WTC11 (cell line): ENCODE data around the gene CCNA2. TPM values are rescaled to one million over a fixed set of nuclear protein-coding genes. Genes with fewer than 3 reads are reported as not detected.

Source experiments
- ATAC-seq: fragments of 200-7000 bp; cut with Tn5 transposase; 2 replicates; pipeline ENCODE4 v1.10.0; 2021; ENCODE audit warnings: mild to moderate bottlenecking, moderate library complexity
- CTCF ChIA-PET: fragments of 300-600 bp; sonication (Branson Sonifier 250); formaldehyde crosslinking; loops from one replicate; lab custom pipeline; 2021; ENCODE audit warnings: antibody characterized with exemption; lab: Charles Lee
- POLR2A ChIA-PET: fragments of 350-600 bp; sonication (Branson Sonifier 250); formaldehyde crosslinking; loops from one replicate; lab custom pipeline; 2021; ENCODE audit warnings: antibody characterized with exemption; lab: Charles Lee
- DNase-seq: peaks from one replicate; pipeline ENCODE4 v3.0.0; 2021; ENCODE audit warnings: low spot score
- H3K27ac Mint-ChIP-seq: 2 replicates; pipeline ENCODE4 v1.8.0; 2021; ENCODE audit warnings: mixed read lengths
- H3K27me3 Mint-ChIP-seq: 2 replicates; pipeline ENCODE4 v1.8.0; 2021; ENCODE audit warnings: low read depth, mild to moderate bottlenecking, moderate library complexity, mixed read lengths
- H3K36me3 Mint-ChIP-seq: 2 replicates; pipeline ENCODE4 v1.8.0; 2021; ENCODE audit warnings: mixed read lengths
- H3K4me1 Mint-ChIP-seq: 2 replicates; pipeline ENCODE4 v1.8.0; 2022; ENCODE audit warnings: mixed read lengths
- H3K4me3 Mint-ChIP-seq: 2 replicates; pipeline ENCODE4 v1.8.0; 2021; ENCODE audit warnings: mild to moderate bottlenecking, moderate library complexity, mixed read lengths
- H3K9me3 Mint-ChIP-seq: 2 replicates; pipeline ENCODE4 v1.8.0; 2021; ENCODE audit warnings: mixed read lengths
- E2F1 ChIP-seq: sonication (generic); formaldehyde crosslinking; IDR thresholded peaks from 2 replicates; pipeline ENCODE4 v1.8.0; 2022; ENCODE audit warnings: mild to moderate bottlenecking, missing genetic modification reagents
- FOXK1 ChIP-seq: sonication (generic); formaldehyde crosslinking; IDR thresholded peaks from 2 replicates; pipeline ENCODE4 v1.8.0; 2022; ENCODE audit warnings: mild to moderate bottlenecking, moderate library complexity, missing genetic modification reagents
- JUN ChIP-seq: sonication (generic); formaldehyde crosslinking; IDR thresholded peaks from 2 replicates; pipeline ENCODE4 v1.8.0; 2023; ENCODE audit warnings: mild to moderate bottlenecking, missing genetic modification reagents
- KAT7 ChIP-seq: sonication (generic); formaldehyde crosslinking; IDR thresholded peaks from 2 replicates; pipeline ENCODE4 v1.8.1; 2023; ENCODE audit warnings: missing genetic modification reagents, mild to moderate bottlenecking, borderline replicate concordance
- MAX ChIP-seq: sonication (generic); formaldehyde crosslinking; IDR thresholded peaks from 2 replicates; pipeline ENCODE4 v1.8.0; 2022; ENCODE audit warnings: mild to moderate bottlenecking, missing genetic modification reagents
- MXD4 ChIP-seq: fragments of 250-450 bp; sonication (Bioruptor Pico); IDR thresholded peaks from 2 replicates; pipeline ENCODE4 v1.8.0; 2021; ENCODE audit warnings: mild to moderate bottlenecking, moderate library complexity, borderline replicate concordance
- NFYB ChIP-seq: sonication (generic); formaldehyde crosslinking; conservative IDR thresholded peaks from 2 replicates; pipeline ENCODE4 v1.8.0; 2022; ENCODE audit warnings: low read depth, missing genetic modification reagents
- PREB ChIP-seq: sonication (generic); formaldehyde crosslinking; IDR thresholded peaks from 2 replicates; pipeline ENCODE4 v1.8.1; 2022; ENCODE audit warnings: mild to moderate bottlenecking, missing genetic modification reagents, moderate library complexity, borderline replicate concordance
- SMAD3 ChIP-seq: sonication (generic); formaldehyde crosslinking; IDR thresholded peaks from 2 replicates; pipeline ENCODE4 v1.8.0; 2022; ENCODE audit warnings: missing genetic modification reagents, mild to moderate bottlenecking, borderline replicate concordance
- SMAD4 ChIP-seq: sonication (generic); formaldehyde crosslinking; IDR thresholded peaks from 2 replicates; pipeline ENCODE4 v1.8.0; 2022; ENCODE audit warnings: mild to moderate bottlenecking, missing genetic modification reagents
- SOX15 ChIP-seq: fragments of 250-450 bp; sonication (Bioruptor Pico); IDR thresholded peaks from 2 replicates; pipeline ENCODE4 v1.9.0; 2021; ENCODE audit warnings: mild to moderate bottlenecking
- TCF7 ChIP-seq: sonication (generic); formaldehyde crosslinking; IDR thresholded peaks from 2 replicates; pipeline ENCODE4 v1.8.0; 2022; ENCODE audit warnings: mild to moderate bottlenecking, low read depth, missing genetic modification reagents, moderate library complexity
- TP53 ChIP-seq: sonication (generic); formaldehyde crosslinking; IDR thresholded peaks from 2 replicates; pipeline ENCODE4 v1.8.1; 2023; ENCODE audit warnings: mild to moderate bottlenecking, missing genetic modification reagents
- ZBTB43 ChIP-seq: sonication (generic); formaldehyde crosslinking; IDR thresholded peaks from 2 replicates; pipeline ENCODE4 v1.8.1; 2023; ENCODE audit warnings: mild to moderate bottlenecking, missing genetic modification reagents
- ZNF232 ChIP-seq: sonication (generic); formaldehyde crosslinking; IDR thresholded peaks from 2 replicates; pipeline ENCODE4 v1.8.0; 2022; ENCODE audit warnings: mild to moderate bottlenecking, missing genetic modification reagents
- ZNF281 ChIP-seq: sonication (generic); formaldehyde crosslinking; IDR thresholded peaks from 2 replicates; pipeline ENCODE4 v1.8.0; 2023; ENCODE audit warnings: mild to moderate bottlenecking, missing genetic modification reagents
- ZNF317 ChIP-seq: sonication (generic); formaldehyde crosslinking; IDR thresholded peaks from 2 replicates; pipeline ENCODE4 v1.8.1; 2023; ENCODE audit warnings: low read depth, mild to moderate bottlenecking, moderate library complexity, missing genetic modification reagents, borderline replicate concordance
- ZSCAN18 ChIP-seq: fragments of 250-450 bp; sonication (Bioruptor Pico); IDR thresholded peaks from 2 replicates; pipeline ENCODE4 v2.1.2; 2022; ENCODE audit warnings: mild to moderate bottlenecking, moderate library complexity
- total RNA-seq: library from RNA; stranded (reverse); gene quantifications from 3 replicates; pipeline ENCODE4 v1.2.3, GENCODE V29; 2021
- TF ChIP-seq, protein P1 (sequence below): sonication (generic); formaldehyde crosslinking; IDR thresholded peaks from 2 replicates; pipeline ENCODE4 v1.8.1; 2022; ENCODE audit warnings: missing genetic modification reagents, borderline replicate concordance

CCNA2 gene
- total RNA-seq, 1 experiment from 2014 or later, result 95.1 TPM

DNA sequence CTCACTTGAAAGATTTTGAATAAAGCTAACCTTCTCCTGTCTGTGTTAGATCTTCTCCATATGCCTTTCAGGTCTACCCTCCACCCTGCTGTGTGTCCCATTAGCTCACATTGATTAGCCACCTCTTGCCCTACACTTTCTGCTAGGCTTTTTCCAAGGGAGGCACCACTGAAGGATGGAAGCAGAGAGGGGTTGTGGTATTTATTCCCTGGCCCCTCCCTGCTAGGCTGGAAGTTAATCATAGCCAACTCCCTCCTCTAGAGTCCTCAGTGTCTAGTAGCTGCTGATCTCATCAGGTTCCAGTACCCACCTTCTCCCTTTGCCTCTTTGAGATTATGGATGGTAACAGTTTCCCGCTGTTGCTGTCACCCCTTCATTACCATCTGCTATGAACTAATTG, 49.8 kb downstream of the CCNA2 start:
- ChIA-PET CTCF (no interaction called here), POLR2A (no interaction called here)
- TF ChIP-seq SOX15 (CRISPR knock-in tag) (no peak), MXD4 (CRISPR knock-in tag) (no peak), ZNF281 (CRISPR knock-in tag) (no peak), KAT7 (no peak), E2F1 (CRISPR knock-in tag) (no peak), TCF7 (CRISPR knock-in tag) (no peak), PREB (no peak), SMAD4 (CRISPR knock-in tag) (no peak), MAX (CRISPR knock-in tag) (no peak), ZSCAN18 (CRISPR knock-in tag) (no peak), ZBTB43 (CRISPR knock-in tag) (no peak), ZNF232 (CRISPR knock-in tag) (no peak), FOXK1 (CRISPR knock-in tag) (no peak), JUN (CRISPR knock-in tag) (no peak), SMAD3 (CRISPR knock-in tag) (no peak), ZNF317 (CRISPR knock-in tag) (no peak), TP53 (CRISPR knock-in tag) (no peak), NFYB (CRISPR knock-in tag) (no peak)
- TF ChIP-seq, protein P1, sequence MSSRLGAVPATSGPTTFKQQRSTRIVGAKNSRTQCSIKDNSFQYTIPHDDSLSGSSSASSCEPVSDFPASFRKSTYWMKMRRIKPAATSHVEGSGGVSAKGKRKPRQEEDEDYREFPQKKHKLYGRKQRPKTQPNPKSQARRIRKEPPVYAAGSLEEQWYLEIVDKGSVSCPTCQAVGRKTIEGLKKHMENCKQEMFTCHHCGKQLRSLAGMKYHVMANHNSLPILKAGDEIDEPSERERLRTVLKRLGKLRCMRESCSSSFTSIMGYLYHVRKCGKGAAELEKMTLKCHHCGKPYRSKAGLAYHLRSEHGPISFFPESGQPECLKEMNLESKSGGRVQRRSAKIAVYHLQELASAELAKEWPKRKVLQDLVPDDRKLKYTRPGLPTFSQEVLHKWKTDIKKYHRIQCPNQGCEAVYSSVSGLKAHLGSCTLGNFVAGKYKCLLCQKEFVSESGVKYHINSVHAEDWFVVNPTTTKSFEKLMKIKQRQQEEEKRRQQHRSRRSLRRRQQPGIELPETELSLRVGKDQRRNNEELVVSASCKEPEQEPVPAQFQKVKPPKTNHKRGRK (CRISPR knock-in tag), result no peak
- Mint-ChIP-seq H3K27me3 (peaks cover 35% of the 10 kb centered on the region), H3K4me3 (no peak overlapping the region), H3K9me3 (no peaks in the 10 kb centered on the region), H3K27ac (no peak overlapping the region), H3K4me1 (peaks cover 9% of the 10 kb centered on the region), H3K36me3 (no peaks in the 10 kb centered on the region)
- ATAC-seq, result peak; percentile 55
- no peak for DNase-seq
